GM21423 (cell line): ENCODE measurements around the gene CACNA1G.

Source experiments
- ATAC-seq: cut with Tn5 transposase; IDR thresholded peaks from one replicate; pipeline ENCODE4 v1.9.1; 2021; ENCODE audit warnings: mild to moderate bottlenecking, moderate library complexity; ENCODE audit not compliant: unreplicated experiment

Gene CACNA1G

GRCh38 chr17:50585346-50585745, 24.8 kb downstream of the CACNA1G start:
- ATAC-seq: no peak

- no peak for ATAC-seq
These were observed 25.4 kb downstream of the CACNA1G start for GRCh38 chr17:50585891-50586290.

- ATAC-seq: no peak
These were observed 26.1 kb downstream of the CACNA1G start for GRCh38 chr17:50586421-50587247.

GRCh38 chr17:50587571-50587970, 27.1 kb downstream of the CACNA1G start:
- no peak for ATAC-seq

- ATAC-seq: no peak
These were observed 28.0 kb downstream of the CACNA1G start for GRCh38 chr17:50588391-50589049.

GRCh38 chr17:50589095-50589705, 28.7 kb downstream of the CACNA1G start:
- no peak for ATAC-seq

- ATAC-seq: no peak
These were observed 30.6 kb downstream of the CACNA1G start for GRCh38 chr17:50590946-50591737.

- no peak for ATAC-seq
These were observed 32.8 kb downstream of the CACNA1G start for GRCh38 chr17:50593321-50593720.

GRCh38 chr17:50594128-50594823, 33.8 kb downstream of the CACNA1G start:
- ATAC-seq: no peak

GRCh38 chr17:50594892-50595291, 34.4 kb downstream of the CACNA1G start:
- ATAC-seq: no peak

- ATAC-seq: no peak
These were observed 35.9 kb downstream of the CACNA1G start for GRCh38 chr17:50596191-50597037.

- no peak for ATAC-seq
These were observed 38.0 kb downstream of the CACNA1G start for GRCh38 chr17:50598487-50598886.

- ATAC-seq: no peak
These were observed 39.1 kb downstream of the CACNA1G start for GRCh38 chr17:50599606-50600005.

- no peak for ATAC-seq
These were observed 41.4 kb downstream of the CACNA1G start for GRCh38 chr17:50601823-50602375.

GRCh38 chr17:50602836-50603235, 42.3 kb downstream of the CACNA1G start:
- no peak for ATAC-seq

- no peak for ATAC-seq
These were observed 42.8 kb downstream of the CACNA1G start for GRCh38 chr17:50603340-50603739.

GRCh38 chr17:50604513-50604912, 44.0 kb downstream of the CACNA1G start:
- no peak for ATAC-seq

- no peak for ATAC-seq
These were observed 44.9 kb downstream of the CACNA1G start for GRCh38 chr17:50605429-50605828.

- no peak for ATAC-seq
These were observed 47.1 kb downstream of the CACNA1G start for GRCh38 chr17:50607522-50608175.
